HG03432 (cell line): Measurements from ENCODE around the gene ZBTB20.

Experiments
- ATAC-seq: cut with Tn5 transposase; IDR thresholded peaks from one replicate; pipeline ENCODE4 v1.9.1; 2021; ENCODE audit warnings: mild to moderate bottlenecking, moderate library complexity; ENCODE audit not compliant: unreplicated experiment

The ZBTB20 gene

DNA sequence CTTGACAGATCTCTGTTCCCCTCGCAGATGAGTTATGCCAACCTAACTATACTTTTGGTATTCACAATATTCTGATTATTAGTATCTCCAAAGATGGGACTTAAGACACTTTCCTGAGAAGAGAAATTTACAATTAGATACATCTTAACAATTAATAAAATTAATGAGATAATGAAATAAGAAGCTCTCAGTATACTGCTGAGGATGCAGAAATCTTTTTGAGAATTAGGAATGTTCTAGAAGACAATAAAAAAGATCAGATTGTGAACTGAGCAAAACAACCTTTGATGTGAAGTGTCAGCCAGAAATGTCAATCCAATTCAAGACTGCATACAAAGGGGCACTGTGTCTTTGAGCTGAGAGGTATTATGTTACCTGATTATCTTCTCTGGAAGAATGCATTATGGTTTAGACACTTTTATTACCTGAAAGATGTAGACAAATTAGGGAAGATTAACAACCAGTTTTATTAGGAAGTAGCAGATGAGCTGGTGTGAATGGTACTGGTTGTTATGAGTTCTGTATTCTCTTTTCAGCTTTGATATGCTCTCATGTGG, 590.4 kb downstream of the ZBTB20 start:
- no peak for ATAC-seq

GRCh38 chr3:114554731-114555130, 592.4 kb downstream of the ZBTB20 start:
- ATAC-seq: no peak

DNA sequence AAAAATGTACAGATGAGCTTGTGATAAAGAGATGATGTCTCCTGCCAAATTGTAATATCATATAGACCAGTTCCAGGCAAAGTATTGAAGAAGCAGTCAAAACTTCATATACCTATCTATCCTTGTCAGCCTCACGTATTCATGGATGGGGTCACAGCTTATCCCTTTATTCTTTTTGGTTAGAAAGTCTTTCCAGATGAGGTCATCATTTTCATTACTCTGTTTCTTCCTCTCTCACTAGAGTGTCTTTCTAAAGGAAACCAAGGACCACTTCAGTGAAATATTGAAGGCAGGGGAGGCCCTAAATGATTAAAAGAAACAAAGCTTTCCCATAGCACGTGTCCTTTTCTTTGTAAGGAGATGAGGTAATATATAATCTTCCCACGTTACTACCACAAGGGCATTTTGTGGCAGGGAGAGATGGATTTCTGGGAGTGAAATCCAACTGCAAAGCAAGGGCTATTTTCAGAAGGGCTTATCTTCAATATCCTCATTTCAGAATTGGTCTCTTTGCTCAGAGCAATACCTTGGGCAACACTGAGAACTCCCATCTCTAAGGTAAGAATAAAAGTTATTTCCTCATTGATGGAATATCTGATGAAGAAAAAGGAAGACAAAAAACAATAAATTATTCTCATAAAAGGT, 593.0 kb downstream of the ZBTB20 start:
- ATAC-seq: no peak

DNA sequence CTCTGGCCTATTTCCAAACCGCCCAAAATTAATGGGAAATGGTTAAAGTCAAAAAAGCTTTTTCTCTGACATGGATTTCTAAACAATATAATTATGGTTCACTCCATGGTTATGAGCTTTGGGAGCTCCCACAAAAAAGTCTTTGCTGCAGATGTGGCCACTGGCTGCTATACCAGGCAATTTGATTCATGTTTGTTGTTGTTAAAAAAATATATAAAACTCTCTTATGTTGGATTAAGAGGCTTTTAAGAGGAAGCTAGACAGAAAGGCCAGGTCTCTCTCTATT, 594.6 kb downstream of the ZBTB20 start:
- ATAC-seq: no peak

DNA sequence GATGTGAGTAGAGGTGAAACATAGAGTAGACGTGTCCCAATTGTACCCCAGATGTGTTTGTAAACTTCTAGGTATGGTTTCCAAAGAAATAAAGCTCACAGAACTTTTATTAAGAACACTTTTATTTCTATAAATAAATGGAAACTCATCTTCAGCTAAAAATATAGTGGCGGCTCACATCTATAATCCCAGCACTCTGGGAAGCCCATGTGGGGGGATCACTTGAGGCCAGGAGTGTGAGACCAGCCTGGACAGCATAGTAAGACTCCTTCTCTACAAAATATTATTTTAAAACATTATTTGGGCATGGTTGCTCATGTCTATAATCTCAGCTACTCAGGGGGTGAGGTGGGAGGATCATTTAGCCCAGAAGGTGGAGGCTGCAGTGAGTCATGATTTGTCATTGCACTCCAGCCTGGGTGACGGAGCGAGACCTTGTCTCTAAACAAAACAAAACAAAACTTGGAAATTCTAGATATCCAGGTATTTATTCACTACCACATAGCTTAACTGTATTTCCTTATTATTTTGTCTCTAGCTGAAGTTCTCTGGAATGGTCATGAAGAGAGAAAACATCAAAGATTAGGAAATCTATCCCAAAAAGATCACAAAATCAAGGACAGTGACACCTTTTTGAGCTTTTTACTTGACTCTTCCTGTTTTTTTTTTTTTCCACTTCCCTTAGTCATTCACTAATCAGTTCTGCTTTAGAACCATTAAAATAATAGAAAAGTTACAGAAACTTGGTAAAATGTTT, 595.1 kb downstream of the ZBTB20 start:
- ATAC-seq: no peak

DNA sequence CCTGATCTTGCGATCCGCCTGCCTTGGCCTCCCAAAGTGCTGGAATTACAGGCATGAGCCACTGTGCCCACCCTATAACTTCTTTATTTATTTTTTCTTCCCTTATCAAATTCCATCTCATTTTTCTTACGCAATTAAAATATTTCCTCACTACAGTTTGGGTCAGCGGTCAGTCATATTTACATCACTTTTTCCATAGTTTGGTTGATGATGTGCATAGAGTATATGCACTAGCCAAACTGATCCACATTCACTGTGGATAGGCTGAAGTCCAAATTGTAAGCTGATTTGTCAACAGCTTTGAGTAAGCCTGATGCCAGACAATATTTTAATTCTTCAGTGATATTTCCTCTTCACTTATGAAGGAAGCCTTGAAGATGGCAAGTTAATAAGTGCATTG, 596.9 kb downstream of the ZBTB20 start:
- no peak for ATAC-seq

DNA sequence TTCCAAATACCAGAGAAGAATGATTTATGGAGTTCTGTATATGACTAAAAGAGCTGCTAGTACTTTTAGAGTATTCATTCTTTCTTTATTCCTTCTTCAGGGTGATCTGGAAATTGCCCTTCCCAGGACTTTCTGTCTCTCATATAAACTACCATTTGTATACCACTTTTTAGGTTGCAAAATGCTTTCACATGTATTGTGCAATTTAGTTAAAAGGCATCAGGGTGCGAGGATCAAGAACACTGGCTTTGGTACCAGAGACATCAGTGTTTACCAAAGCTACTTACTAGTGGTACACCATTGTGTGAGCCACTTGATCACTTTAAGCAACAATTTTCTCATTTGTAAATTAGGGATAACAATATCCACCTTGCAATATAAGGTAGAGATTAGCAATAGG, 601.9 kb downstream of the ZBTB20 start:
- no peak for ATAC-seq

- no peak for ATAC-seq
Observed at GRCh38 chr3:114542359-114542758, 604.7 kb downstream of the ZBTB20 start.

GRCh38 chr3:114539525-114539924, 607.6 kb downstream of the ZBTB20 start:
- ATAC-seq: no peak

DNA sequence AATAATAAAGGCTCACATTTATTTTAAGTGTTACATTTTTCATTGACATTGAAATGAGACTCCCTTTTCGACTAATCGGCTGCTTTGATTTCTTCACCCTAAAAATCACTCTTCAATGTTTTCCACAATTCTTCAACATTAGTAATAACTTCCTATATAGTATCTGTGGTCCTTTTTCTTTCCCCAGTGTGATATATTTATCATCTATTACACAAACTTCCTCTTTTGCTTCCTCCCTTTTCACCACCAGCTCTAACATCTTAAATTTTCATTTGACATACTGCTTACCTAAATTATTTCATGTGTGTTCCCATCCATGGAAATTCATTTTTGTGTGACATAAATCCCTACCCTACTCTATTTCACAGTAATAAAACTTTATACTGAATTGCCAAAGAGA, 608.9 kb downstream of the ZBTB20 start:
- ATAC-seq: no peak

GRCh38 chr3:114528517-114528916, 618.6 kb downstream of the ZBTB20 start:
- ATAC-seq: no peak

DNA sequence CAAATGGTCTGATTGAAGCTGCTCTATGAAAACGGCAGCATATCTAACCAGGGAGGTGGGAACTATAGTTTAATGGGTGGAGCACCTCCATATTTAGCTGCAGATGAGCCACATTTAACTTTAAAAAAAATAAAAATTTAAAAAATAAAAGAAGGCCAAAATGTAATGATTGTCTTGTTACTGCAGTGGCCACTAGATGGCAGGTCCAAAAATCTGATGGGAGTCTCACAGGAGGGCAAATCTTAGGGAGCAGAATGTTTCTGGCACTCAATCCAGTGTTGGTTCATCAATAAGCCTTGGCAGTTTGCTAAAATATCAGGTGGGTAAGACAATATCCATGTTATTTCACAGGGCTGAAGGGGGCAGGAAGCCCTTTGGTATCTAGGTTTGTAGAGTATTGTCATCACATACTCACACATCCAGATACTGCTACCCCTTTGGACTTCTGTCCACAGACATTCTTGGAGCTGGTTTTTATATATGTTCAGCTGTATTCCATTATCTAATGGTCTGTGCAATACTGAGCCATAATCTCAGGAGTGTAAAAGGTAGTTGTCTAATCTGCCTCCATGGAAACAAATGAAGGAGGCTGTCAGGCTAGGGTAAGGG, 619.9 kb downstream of the ZBTB20 start:
- peak; percentile 59 for ATAC-seq

DNA sequence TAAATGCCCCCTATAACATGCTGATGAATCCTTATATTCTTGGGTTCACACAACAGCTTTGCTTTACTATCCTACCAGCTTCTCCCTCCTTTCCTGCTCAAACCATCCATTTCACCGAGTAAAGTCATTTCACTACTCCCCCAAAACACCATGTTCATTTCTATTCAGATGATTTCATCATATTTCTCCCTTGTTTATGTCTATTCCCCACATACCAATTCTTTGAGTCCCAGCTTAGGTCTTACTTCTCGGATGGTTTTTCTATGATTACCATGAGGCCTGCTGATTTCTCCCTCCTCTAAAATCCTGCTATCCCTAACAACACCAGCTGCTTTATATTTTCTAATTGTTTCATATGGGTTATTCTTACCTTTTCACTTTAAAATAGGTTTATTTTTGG, 621.8 kb downstream of the ZBTB20 start:
- no peak for ATAC-seq

DNA sequence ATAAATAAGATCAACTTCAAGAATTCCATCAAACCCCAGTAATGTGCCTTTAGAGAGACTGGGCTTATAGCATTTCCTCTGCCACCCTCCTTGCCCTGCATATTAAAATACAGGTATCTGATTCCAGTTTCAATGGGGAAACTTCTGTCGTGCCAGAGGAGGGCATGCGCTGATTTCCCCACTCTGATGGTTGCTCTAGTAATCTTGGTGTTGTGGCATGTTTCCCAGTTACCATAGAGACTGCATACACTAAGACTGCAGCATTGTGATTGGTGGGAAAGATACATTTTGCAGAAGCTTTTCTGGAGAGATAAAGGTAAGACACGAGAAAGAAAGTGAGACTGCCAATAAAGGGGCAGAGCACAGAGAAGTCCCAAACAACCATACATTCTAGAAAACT, 627.7 kb downstream of the ZBTB20 start:
- peak; percentile 97 for ATAC-seq

DNA sequence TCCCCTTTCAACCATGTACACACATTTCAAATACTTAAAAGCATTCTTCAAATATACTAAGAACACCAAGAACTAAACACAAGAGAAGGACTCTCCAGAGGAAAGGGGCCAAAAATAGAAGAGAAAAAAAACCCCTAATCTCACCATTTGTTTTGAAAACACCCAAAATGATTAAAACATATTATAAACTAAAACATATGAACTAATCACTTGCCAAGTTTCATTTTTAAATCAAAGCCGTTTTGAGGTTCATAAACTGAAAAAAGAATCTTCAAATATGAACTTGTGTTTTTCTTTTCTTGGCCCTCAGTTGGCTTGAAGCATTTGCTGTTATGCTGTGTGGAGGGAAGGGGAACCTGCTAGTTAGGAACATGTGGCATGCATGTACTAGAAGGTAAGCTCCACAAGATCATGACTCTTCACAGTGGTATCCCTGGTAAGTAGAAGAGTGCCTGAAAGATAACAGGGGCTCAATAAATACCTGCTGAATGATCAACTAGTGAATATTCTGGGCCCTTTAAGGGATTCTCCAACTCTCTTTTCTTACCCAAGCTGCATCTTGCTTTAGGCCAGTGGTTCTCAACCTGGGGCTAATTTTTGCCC, 628.8 kb downstream of the ZBTB20 start:
- no peak for ATAC-seq

- no peak for ATAC-seq
Observed at GRCh38 chr3:114510201-114510600, 636.9 kb downstream of the ZBTB20 start.

- ATAC-seq: no peak
Observed at GRCh38 chr3:114509756-114510155, 637.3 kb downstream of the ZBTB20 start.

- ATAC-seq: no peak
Observed at GRCh38 chr3:114508976-114509375, 638.1 kb downstream of the ZBTB20 start.

GRCh38 chr3:114508208-114508607, 638.9 kb downstream of the ZBTB20 start:
- no peak for ATAC-seq

DNA sequence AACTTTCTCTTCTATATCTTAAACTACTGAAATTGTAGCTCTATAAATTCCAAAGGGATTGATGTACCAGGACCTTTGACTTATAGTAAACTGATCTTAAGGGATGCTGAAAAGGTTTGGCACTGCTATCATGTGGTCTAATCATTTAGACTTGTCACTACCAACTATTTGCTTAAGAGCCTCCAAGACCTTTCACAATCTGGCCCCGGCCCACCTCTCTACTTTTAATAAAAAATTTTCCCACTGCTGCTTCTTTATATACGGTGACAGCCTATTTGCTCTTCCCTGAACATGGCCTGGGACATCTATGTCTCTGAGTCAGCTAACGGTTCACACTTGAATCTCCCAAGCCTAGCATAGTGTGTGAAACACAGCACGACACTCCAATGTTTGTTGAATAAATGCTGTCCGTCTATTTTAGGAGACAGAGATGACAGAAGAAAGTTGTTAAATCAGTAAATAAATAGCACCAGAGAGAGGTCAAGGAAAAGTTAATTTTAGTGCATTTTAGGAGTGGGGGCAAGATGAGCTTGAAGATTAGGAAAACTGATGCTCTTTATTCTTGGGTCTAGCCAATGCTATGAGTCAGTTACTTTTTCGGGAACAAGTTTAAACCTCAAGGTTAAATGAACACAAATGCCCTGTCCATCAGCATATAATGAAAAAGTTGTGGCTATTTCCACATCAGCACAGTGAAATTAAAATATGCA, 640.3 kb downstream of the ZBTB20 start:
- ATAC-seq: no peak

GRCh38 chr3:114504941-114505628, 642.0 kb downstream of the ZBTB20 start:
- ATAC-seq: no peak
